Psoas muscle (tissue), 8 donors: ENCODE measurements around the gene CCDC192. TPM values are rescaled to one million over a fixed set of nuclear protein-coding genes. Genes with fewer than 3 reads are reported as not detected.

Experiments used
- ATAC-seq, 4 donors: fragments of 200-7000 bp; cut with Tn5 transposase; one replicate each; pipeline ENCODE4 v1.9.1; 2020; ENCODE audit warnings: moderate library complexity in 3 of 4, mild to moderate bottlenecking in 2 of 4
- DNase-seq, 2 donors: peaks; one replicate each; pipeline ENCODE4 v3.0.0-alpha.2; 2020
- H3K27ac ChIP-seq: fragments of 200-600 bp; one replicate; pipeline ENCODE4 v1.8.0; 2022
- H3K27me3 ChIP-seq, 3 donors: fragments of 200-600 bp in 1 of 3; one replicate each; pipeline versions ENCODE4 v1.6.1 to v1.8.0; 2013 to 2022; ENCODE audit warnings: low read length in 2 of 3, mild to moderate bottlenecking in 2 of 3, moderate library complexity in 1 of 3; ENCODE audit not compliant: insufficient read depth in 3 of 3
- H3K36me3 ChIP-seq, 2 donors: fragments of 200-600 bp in 1 of 2; one replicate each; pipeline versions ENCODE4 v1.6.1 to v1.8.0; 2013 to 2022; ENCODE audit warnings: low read depth in 1 of 2, mild to moderate bottlenecking in 1 of 2, moderate library complexity in 1 of 2; ENCODE audit not compliant: insufficient read depth in 1 of 2
- H3K4me1 ChIP-seq: fragments of 200-600 bp; one replicate; pipeline ENCODE4 v1.8.0; 2022
- H3K4me3 ChIP-seq: fragments of 200-600 bp; one replicate; pipeline ENCODE4 v1.8.0; 2022; ENCODE audit warnings: mild to moderate bottlenecking
- H3K9me3 ChIP-seq: fragments of 200-600 bp; one replicate; pipeline ENCODE4 v1.8.0; 2022
- WGBS, 3 donors: extraction: QIAGEN DNeasy Blood & Tissue Kit; methylation state at CpG; one replicate each; pipeline versions ENCODE4 v1.1.6 to v1.1.7; 2013; 5-methylcytosine and 5-hydroxymethylcytosine counted together
- intact Hi-C, 2 donors: fragments of 100-400 bp; cut with DNase I; formaldehyde crosslinking; loops; one replicate each; pipeline versions ENCODE4 v1.11.0 to v1.14.2; 2022
- polyA plus RNA-seq, 3 donors: library from polyadenylated mRNA; stranded (reverse); fragments of 200-250 nt; gene quantifications; one replicate each; pipeline ENCODE4 v1.2.3, GENCODE V29; 2013
- total RNA-seq, 4 donors: library from RNA; stranded (reverse); fragmentation: NEBNext Ultra II Directional in 2 of 4; extraction: Animal tissue kit (Norgen Biotek cat#: 25700) in 2 of 4; gene quantifications; one replicate each; pipeline versions ENCODE4 v1.2.1 to v1.2.4, GENCODE V29; 2021 to 2023
- TF ChIP-seq, protein P1 (sequence below): fragments of 200-600 bp; IDR thresholded peaks from one replicate; pipeline ENCODE4 v1.8.0; 2022; ENCODE audit warnings: antibody characterized with exemption
- donor health status: healthy with polysubstance abuse.
- donor health status: DM: no; HTN: no; CAD: no; lungs with moderate emphysema.
- donor health status: Bipolar disorder and iron deficiency.
- donor health status: healthy.
- donor health status: DM: yes; HTN: yes; CAD: no.
- donor health status: DM: no; HTN: no; CAD: no.
- donor health status: DM: no; HTN: no; CAD: no.
- donor health status: DM: yes; HTN: yes; CAD: no.

Gene CCDC192
- total and polyA plus RNA-seq, 7 donors = 0.12 to 1.2 (median 0.19) TPM; not detected in 4

GRCh38 chr5:127950707-127951391 is 247.7 kb downstream of the CCDC192 start:
- Histone ChIP-seq H3K27ac (no peak overlapping the region), H3K27me3 (no peaks in the 10 kb centered on the region), H3K4me1 (no peaks in the 10 kb centered on the region), H3K4me3 (no peak overlapping the region), H3K9me3 (no peaks in the 10 kb centered on the region), H3K36me3 (no peaks in the 10 kb centered on the region)
- TF ChIP-seq, protein P1, sequence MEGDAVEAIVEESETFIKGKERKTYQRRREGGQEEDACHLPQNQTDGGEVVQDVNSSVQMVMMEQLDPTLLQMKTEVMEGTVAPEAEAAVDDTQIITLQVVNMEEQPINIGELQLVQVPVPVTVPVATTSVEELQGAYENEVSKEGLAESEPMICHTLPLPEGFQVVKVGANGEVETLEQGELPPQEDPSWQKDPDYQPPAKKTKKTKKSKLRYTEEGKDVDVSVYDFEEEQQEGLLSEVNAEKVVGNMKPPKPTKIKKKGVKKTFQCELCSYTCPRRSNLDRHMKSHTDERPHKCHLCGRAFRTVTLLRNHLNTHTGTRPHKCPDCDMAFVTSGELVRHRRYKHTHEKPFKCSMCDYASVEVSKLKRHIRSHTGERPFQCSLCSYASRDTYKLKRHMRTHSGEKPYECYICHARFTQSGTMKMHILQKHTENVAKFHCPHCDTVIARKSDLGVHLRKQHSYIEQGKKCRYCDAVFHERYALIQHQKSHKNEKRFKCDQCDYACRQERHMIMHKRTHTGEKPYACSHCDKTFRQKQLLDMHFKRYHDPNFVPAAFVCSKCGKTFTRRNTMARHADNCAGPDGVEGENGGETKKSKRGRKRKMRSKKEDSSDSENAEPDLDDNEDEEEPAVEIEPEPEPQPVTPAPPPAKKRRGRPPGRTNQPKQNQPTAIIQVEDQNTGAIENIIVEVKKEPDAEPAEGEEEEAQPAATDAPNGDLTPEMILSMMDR = no peak
- intact Hi-C loops = no loop called here
- 75 to 81% (median 77%) methylated on average over 6 of the region's 6 CpGs for WGBS, 3 donors
- DNase-seq (no peak), ATAC-seq (no peak)

DNA sequence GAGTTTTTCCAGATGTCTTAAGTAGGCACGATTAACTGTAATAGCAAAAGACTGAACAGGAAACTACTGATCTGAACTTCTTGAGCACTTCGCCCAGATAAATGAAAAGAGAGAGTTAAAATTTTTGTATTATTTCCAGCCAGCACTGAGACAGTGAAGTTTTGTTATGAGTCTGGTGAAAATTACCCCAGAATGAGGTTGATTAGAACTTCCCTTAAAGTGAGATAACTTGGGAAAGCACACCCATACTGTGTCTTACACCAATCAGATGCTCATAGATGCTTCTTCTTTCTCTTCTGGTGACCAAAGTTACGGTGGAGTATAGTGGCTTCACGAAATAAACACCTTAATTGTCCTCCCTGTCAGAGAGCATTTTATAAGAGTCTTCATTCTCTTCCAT is 248.6 kb downstream of the CCDC192 start:
- WGBS, 3 donors = 85 to 86% (median 85%) methylated on average over 4 of the region's 4 CpGs
- no peak overlapping the region for H3K27ac ChIP-seq
- intact Hi-C loops = no loop called here
- no peak for DNase-seq
- TF ChIP-seq, protein P1 = no peak
- peaks cover 0 to 4% of the 10 kb centered on the region in 2 donors for H3K36me3 ChIP-seq
- H3K27me3 ChIP-seq = no peaks in the 10 kb centered on the region
- H3K4me1 ChIP-seq = no peaks in the 10 kb centered on the region
- ATAC-seq = no peak
- no peaks in the 10 kb centered on the region for H3K9me3 ChIP-seq
- no peak overlapping the region for H3K4me3 ChIP-seq

DNA sequence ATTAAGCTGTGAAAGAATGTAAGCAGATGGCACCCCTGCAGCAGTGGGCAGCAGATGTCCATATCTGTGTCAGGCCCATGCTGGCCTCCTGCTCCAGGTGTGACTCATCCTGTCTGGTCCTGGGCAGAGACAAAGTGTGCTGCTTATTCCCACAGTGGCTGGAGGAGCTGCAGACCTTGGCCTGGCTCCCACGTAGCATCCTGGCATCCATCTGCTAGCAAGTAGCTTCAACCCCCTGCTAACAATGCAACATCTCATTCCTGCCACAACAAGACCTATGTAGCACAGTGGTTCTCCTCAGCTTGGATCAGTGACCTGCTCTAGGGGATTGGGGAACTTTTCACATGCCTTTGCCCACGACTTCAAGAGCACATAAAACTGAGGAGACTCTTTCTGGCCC is 254.0 kb downstream of the CCDC192 start:
- Histone ChIP-seq H3K4me1 (peaks cover 21% of the 10 kb centered on the region), H3K27me3 (no peaks in the 10 kb centered on the region), H3K4me3 (no peak overlapping the region), H3K27ac (no peak overlapping the region), H3K9me3 (no peaks in the 10 kb centered on the region), H3K36me3 (peaks cover 0 to 4% of the 10 kb centered on the region in 2 donors)
- WGBS, 3 donors = 25 to 66% (median 37%) methylated on average over 2 of the region's 2 CpGs
- peak; percentile 63 to 79 (median 74) for ATAC-seq
- DNase-seq = peak; percentile 13 to 61
- TF ChIP-seq, protein P1 = no peak
- intact Hi-C loops = no loop called here

DNA sequence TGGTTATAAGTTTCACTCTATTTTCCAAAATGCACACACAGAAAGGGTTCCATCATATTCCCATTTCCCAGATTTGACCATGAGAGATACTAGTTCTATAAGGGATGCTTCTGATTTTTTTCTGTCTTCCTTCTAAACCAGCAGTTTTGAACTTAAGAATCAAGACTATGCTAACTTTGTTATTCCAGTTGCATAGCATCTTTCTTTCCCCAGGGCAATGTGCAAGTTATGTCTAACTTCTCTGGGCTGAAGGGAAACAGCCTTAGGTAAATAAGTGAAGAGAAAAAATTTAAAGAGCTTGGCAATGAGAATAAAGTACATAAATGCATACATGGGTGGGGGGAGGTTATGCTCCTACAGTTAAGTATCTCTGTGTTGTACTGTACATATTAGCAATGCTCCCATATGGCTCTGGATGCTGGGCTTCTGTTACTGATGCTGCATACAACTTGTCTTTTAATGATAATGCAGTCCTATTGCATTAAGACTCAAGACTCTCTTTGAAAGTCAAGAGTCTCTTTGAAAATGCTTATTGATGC is 254.6 kb downstream of the CCDC192 start:
- TF ChIP-seq, protein P1 = no peak
- peaks cover 21% of the 10 kb centered on the region for H3K4me1 ChIP-seq
- ATAC-seq (no peak), DNase-seq (no peak)
- H3K4me3 ChIP-seq = no peak overlapping the region
- no peak overlapping the region for H3K27ac ChIP-seq
- intact Hi-C loops = no loop called here
- no peaks in the 10 kb centered on the region for H3K9me3 ChIP-seq
- H3K36me3 ChIP-seq = peaks cover 0 to 4% of the 10 kb centered on the region in 2 donors
- H3K27me3 ChIP-seq = no peaks in the 10 kb centered on the region
